OCI-LY7 (cell line): ENCODE measurements around the gene AAR2.

ENCODE experiments used
- CTCF ChIP-seq: fragments of 200-600 bp; sonication (generic); conservative IDR thresholded peaks from 2 replicates; pipeline ENCODE4 v1.5.1; 2014; ENCODE audit warnings: mild to moderate bottlenecking, antibody characterized with exemption, low read length, moderate library complexity, mixed read lengths
- EZH2phosphoT487 ChIP-seq: fragments of 200-600 bp; sonication (generic); IDR thresholded peaks from 2 replicates; pipeline ENCODE4 v1.6.1; 2018; ENCODE audit warnings: low read depth, borderline replicate concordance, mild to moderate bottlenecking, mixed run types, antibody characterized with exemption, low read length, moderate library complexity, mixed read lengths

GRCh38 chr20:36254076-36254475, 17.8 kb downstream of the AAR2 start:
- TF ChIP-seq CTCF: no peak
- TF ChIP-seq EZH2phosphoT487: no peak
